Muscle layer of colon (tissue), 2 donors: ENCODE measurements around the gene TRPM4.
"Not testable (repeated sequence)": the region's sequence is repeated elsewhere in the genome, so short reads cannot be mapped to it uniquely, and the experiment has no call there.

Experiments used
- H3K27ac ChIP-seq: one replicate; pipeline ENCODE4 v1.7.0; 2013; ENCODE audit warnings: low read depth, mild to moderate bottlenecking, low read length, moderate library complexity
- H3K27me3 ChIP-seq, 2 donors: one replicate each; pipeline ENCODE4 v1.7.0; 2013; ENCODE audit warnings: low read length in 2 of 2, mild to moderate bottlenecking in 2 of 2; ENCODE audit not compliant: insufficient read depth in 2 of 2, control insufficient read depth in 1 of 2
- H3K36me3 ChIP-seq: one replicate; pipeline ENCODE4 v1.7.0; 2013; ENCODE audit warnings: mild to moderate bottlenecking, low read length; ENCODE audit not compliant: insufficient read depth
- H3K4me1 ChIP-seq: one replicate; pipeline ENCODE4 v1.7.0; 2013; ENCODE audit warnings: mild to moderate bottlenecking, low read length; ENCODE audit not compliant: insufficient read depth
- H3K4me3 ChIP-seq, 2 donors: one replicate each; pipeline ENCODE4 v1.7.0; 2013; ENCODE audit warnings: low read length in 2 of 2, low read depth in 1 of 2, mild to moderate bottlenecking in 1 of 2, moderate library complexity in 1 of 2
- H3K9ac ChIP-seq: one replicate; pipeline ENCODE4 v1.7.0; 2013; ENCODE audit warnings: low read length
- H3K9me3 ChIP-seq: one replicate; pipeline ENCODE4 v1.7.0; 2013; ENCODE audit warnings: mild to moderate bottlenecking, low read length
- donor health status: abdominal sarcoma.
- donor health status: Adenocarcinoma of cecum.

Gene TRPM4

GRCh38 chr19:49182010-49182847, 24.6 kb downstream of the TRPM4 start:
- H3K4me3 ChIP-seq, H3K27ac ChIP-seq, H3K36me3 ChIP-seq, H3K9ac ChIP-seq, H3K9me3 ChIP-seq, H3K4me1 ChIP-seq, H3K27me3 ChIP-seq: not testable (repeated sequence)

GRCh38 chr19:49182848-49183375, 25.3 kb downstream of the TRPM4 start:
- H3K36me3 ChIP-seq, result peaks cover 3% of the 10 kb centered on the region

DNA sequence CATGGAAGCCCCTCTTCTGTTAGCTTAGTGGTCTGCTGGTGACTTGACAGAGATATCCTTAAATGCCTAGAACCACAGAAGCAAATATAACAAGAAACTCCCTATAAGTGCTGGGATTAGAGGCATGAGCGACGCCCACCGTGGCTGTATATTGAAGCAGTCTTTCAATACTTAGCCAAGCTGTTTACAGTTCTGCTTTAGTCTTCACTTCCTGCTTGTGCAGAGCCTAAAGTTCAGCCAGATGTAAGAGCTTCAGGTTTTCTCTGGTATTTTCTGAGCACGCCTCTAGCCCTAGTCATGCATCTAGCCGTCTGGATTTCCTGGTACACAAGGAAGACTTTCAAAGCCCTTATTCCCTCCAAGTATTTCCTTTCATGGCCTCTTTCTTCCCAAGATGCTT, 28.5 kb downstream of the TRPM4 start:
- Histone ChIP-seq H3K36me3 (peaks cover 19% of the 10 kb centered on the region), H3K27ac (no peak overlapping the region), H3K27me3 (no peaks in the 10 kb centered on the region)

More at GRCh38 chr19:49182848-49183375, 25.3 kb downstream of the TRPM4 start:
- no peak overlapping the region for H3K27ac ChIP-seq
- H3K27me3 ChIP-seq, result no peaks in the 10 kb centered on the region
- no peaks in the 10 kb centered on the region for H3K4me1 ChIP-seq
- H3K9me3 ChIP-seq, result no peaks in the 10 kb centered on the region
- H3K4me3 ChIP-seq, result no peak overlapping the region
- H3K9ac ChIP-seq, result no peak overlapping the region

DNA sequence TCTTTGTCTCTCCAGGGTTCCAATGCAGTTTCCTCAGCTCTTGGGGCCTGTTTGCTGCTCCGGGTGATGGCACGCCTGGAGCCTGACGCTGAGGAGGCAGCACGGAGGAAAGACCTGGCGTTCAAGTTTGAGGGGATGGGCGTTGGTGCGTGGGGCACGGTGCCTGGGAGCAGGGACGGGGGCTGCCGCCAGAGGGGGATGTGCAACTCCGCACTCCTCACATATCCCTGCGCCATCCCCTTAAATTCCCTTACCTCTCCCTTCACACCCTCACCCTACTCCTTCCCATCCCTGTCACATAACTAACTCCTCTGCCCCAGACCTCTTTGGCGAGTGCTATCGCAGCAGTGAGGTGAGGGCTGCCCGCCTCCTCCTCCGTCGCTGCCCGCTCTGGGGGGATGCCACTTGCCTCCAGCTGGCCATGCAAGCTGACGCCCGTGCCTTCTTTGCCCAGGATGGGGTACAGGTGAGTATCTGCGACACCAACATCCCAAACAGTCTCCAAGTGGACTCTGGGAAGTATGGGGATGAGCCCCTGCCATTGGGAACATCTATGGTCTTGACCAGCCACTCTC, 31.1 kb downstream of the TRPM4 start:
- Histone ChIP-seq H3K27ac (no peak overlapping the region), H3K36me3 (peaks cover 19% of the 10 kb centered on the region)

More for the DNA sequence above, 28.5 kb downstream of the TRPM4 start:
- H3K9me3 ChIP-seq, result no peaks in the 10 kb centered on the region
- no peak overlapping the region for H3K4me3 ChIP-seq
- no peaks in the 10 kb centered on the region for H3K4me1 ChIP-seq
- no peak overlapping the region for H3K9ac ChIP-seq

GRCh38 chr19:49189259-49189658, 31.7 kb downstream of the TRPM4 start:
- Histone ChIP-seq H3K4me3 (no peak overlapping the region), H3K9me3 (no peaks in the 10 kb centered on the region), H3K9ac (no peak overlapping the region), H3K36me3 (peaks cover 19% of the 10 kb centered on the region), H3K4me1 (no peaks in the 10 kb centered on the region), H3K27me3 (no peaks in the 10 kb centered on the region), H3K27ac (no peak overlapping the region)

More for the DNA sequence above, 31.1 kb downstream of the TRPM4 start:
- Histone ChIP-seq H3K27me3 (no peaks in the 10 kb centered on the region), H3K9ac (no peak overlapping the region), H3K4me3 (no peak overlapping the region), H3K4me1 (no peaks in the 10 kb centered on the region), H3K9me3 (no peaks in the 10 kb centered on the region)

- peaks cover 19% of the 10 kb centered on the region for H3K36me3 ChIP-seq
Measured at GRCh38 chr19:49190781-49191180, 33.2 kb downstream of the TRPM4 start.

DNA sequence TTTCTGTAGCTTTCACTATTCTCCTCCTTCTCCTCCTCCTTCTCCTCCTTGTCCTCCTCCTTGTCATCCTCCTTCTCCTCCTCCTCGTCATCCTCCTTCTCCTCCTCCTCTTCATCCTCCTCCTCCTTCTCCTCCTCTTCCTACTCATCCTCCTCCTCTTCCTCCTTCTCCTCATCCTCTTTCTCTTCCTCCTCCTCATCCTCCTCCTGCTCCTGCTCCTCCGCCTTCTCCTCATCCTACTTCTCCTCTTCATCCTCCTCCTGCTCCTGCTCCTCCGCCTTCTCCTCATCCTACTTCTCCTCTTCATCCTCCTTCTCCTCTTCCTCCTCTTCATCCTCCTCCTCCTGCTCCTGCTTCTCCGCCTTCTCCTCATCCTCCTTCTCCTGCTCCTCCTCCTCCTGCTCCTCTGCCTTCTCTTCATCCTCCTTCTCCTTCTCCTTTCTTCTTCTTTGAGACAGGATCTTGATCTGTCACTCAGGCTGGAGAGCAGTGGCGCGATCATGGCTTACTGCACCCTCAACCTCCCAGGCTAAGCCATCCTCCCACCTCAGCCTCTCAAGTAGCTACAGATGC, 36.3 kb downstream of the TRPM4 start:
- H3K36me3 ChIP-seq, result peaks cover 12% of the 10 kb centered on the region

More at GRCh38 chr19:49190781-49191180, 33.2 kb downstream of the TRPM4 start:
- Histone ChIP-seq H3K27me3 (no peaks in the 10 kb centered on the region), H3K4me3 (no peak overlapping the region), H3K9ac (no peak overlapping the region), H3K9me3 (no peaks in the 10 kb centered on the region), H3K27ac (no peak overlapping the region), H3K4me1 (no peaks in the 10 kb centered on the region)

DNA sequence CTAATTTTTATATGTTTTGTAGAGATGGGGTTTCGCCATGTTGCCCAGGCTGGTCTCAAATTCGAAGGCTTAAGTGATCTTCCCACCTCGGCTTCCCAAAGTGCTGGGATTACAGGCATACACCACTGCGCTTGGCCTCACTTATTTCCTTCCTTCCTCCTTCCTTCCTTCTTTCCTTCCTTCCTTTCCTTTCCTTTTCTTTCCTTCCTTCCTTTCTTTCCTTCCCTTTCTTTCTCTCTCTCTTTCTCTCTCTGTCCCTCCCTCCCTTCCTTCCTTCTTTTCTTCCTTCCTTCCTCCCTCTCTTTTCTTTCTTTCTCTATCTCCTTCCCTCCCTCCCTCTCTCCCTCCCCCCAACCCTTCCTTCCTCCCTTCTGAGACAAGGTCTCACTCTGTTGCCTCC, 36.8 kb downstream of the TRPM4 start:
- Histone ChIP-seq H3K27me3 (no peaks in the 10 kb centered on the region), H3K36me3 (peaks cover 8% of the 10 kb centered on the region), H3K27ac (no peak overlapping the region), H3K9me3 (no peaks in the 10 kb centered on the region), H3K4me1 (no peaks in the 10 kb centered on the region), H3K9ac (no peak overlapping the region), H3K4me3 (no peak overlapping the region)

More for the DNA sequence above, 36.3 kb downstream of the TRPM4 start:
- H3K9ac ChIP-seq, result no peak overlapping the region
- H3K27me3 ChIP-seq, result no peaks in the 10 kb centered on the region
- H3K27ac ChIP-seq, result no peak overlapping the region
- H3K4me3 ChIP-seq, result no peak overlapping the region
- H3K4me1 ChIP-seq, result no peaks in the 10 kb centered on the region
- H3K9me3 ChIP-seq, result no peaks in the 10 kb centered on the region

DNA sequence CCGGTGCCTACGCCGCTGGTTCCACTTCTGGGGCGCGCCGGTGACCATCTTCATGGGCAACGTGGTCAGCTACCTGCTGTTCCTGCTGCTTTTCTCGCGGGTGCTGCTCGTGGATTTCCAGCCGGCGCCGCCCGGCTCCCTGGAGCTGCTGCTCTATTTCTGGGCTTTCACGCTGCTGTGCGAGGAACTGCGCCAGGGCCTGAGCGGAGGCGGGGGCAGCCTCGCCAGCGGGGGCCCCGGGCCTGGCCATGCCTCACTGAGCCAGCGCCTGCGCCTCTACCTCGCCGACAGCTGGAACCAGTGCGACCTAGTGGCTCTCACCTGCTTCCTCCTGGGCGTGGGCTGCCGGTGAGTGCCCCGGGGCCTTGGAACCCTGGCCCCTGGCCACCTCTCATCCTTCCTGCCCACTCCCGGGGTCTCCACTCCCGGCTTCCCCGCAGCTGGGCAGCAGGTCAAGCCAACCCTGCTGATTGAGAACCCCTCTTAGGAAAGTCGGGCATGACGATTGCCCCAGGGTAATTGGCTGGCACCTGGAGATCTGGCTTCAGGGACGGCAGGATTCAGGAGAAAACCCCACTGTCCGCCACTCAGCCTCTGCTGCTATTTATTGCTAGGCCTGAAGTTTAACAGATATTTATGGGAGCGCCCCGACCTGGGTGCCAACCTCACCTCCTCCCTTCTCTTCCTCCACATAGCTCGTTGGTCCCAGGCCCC, 39.1 kb downstream of the TRPM4 start:
- Histone ChIP-seq H3K27ac (peak overlapping the region; percentile 12), H3K4me1 (no peaks in the 10 kb centered on the region), H3K36me3 (peaks cover 2% of the 10 kb centered on the region), H3K9ac (no peak overlapping the region), H3K4me3 (no peak overlapping the region), H3K27me3 (no peaks in the 10 kb centered on the region), H3K9me3 (no peaks in the 10 kb centered on the region)

- H3K4me1 ChIP-seq, result no peaks in the 10 kb centered on the region
- peaks cover 15% of the 10 kb centered on the region for H3K36me3 ChIP-seq
- no peaks in the 10 kb centered on the region for H3K9me3 ChIP-seq
- H3K27me3 ChIP-seq, result no peaks in the 10 kb centered on the region
- H3K9ac ChIP-seq, result no peak overlapping the region
- no peak overlapping the region for H3K27ac ChIP-seq
- no peak overlapping the region for H3K4me3 ChIP-seq
Measured at GRCh38 chr19:49200238-49200862, 42.8 kb downstream of the TRPM4 start.

GRCh38 chr19:49201042-49201441, 43.5 kb downstream of the TRPM4 start:
- no peak overlapping the region for H3K27ac ChIP-seq
- H3K27me3 ChIP-seq, result no peaks in the 10 kb centered on the region
- no peaks in the 10 kb centered on the region for H3K9me3 ChIP-seq
- H3K4me1 ChIP-seq, result no peaks in the 10 kb centered on the region
- no peak overlapping the region for H3K9ac ChIP-seq
- H3K4me3 ChIP-seq, result no peak overlapping the region
- H3K36me3 ChIP-seq, result peaks cover 15% of the 10 kb centered on the region
